Measurements from ENCODE around the gene PLPPR4. TPM values are rescaled to one million over a fixed set of nuclear protein-coding genes. Genes with fewer than 3 reads are reported as not detected.

The PLPPR4 gene
- total and polyA plus RNA-seq, 2 experiments from 2014 or later = 0.99 to 2.3 TPM

DNA sequence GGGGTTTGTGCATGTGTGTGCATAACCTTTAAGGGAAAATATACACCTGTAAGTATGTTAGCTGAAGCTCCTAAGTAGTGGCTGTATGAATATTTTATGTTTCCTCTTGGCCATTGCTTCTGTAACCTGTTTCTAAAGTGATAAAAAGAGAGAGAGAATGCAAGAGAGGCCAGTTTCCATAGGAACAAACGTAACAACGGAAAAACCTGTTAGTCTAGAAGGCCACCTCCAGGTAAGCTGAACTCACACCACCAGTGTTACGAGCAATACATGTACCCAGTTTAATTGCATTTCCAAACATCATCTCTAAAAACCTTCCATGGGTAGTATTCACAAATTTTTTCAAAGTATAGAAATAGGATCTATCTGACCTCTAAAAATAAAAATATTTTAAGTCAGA, 63.1 kb downstream of the PLPPR4 start:
- H2AFZ ChIP-seq = no peak overlapping the region
- H4K20me1 ChIP-seq (replicated peaks; ENCODE audit: insufficient read depth) = no peaks in the 10 kb centered on the region
- Mint-ChIP-seq H3K4me3 (peak overlapping the region; percentile 25; the same call in 1 of the 3 replicates), H3K4me1 (peaks cover 35% of the 10 kb centered on the region), H3K27ac (peak overlapping the region; percentile 45), H3K36me3 (ENCODE audit: low read depth) (no peaks in the 10 kb centered on the region), H3K9me3 (no peaks in the 10 kb centered on the region), H3K27me3 (ENCODE audit: insufficient read depth, low read depth, poor library complexity) (peaks cover 2% of the 10 kb centered on the region)
- DNase-seq (ENCODE audit: low spot score) (peak; percentile 83), ATAC-seq (peak; percentile 85)
- peak overlapping the region; percentile 40; the same call in 1 of the 2 replicates for H3K27ac ChIP-seq (ENCODE audit: low read depth)
- H3K4me3 ChIP-seq = no peak overlapping the region
- no peaks in the 10 kb centered on the region for H3K9me2 ChIP-seq (ENCODE audit: insufficient read depth)
- peaks cover 32% of the 10 kb centered on the region for H3K4me1 ChIP-seq (ENCODE audit: insufficient read depth)
- no peaks in the 10 kb centered on the region for H3K36me3 ChIP-seq (ENCODE audit: insufficient read depth)
- H3K79me2 ChIP-seq (replicated peaks; ENCODE audit: insufficient read depth) = no peaks in the 10 kb centered on the region
- no peaks in the 10 kb centered on the region for H3K27me3 ChIP-seq (ENCODE audit: insufficient read depth)
- TF ChIP-seq, protein P1, sequence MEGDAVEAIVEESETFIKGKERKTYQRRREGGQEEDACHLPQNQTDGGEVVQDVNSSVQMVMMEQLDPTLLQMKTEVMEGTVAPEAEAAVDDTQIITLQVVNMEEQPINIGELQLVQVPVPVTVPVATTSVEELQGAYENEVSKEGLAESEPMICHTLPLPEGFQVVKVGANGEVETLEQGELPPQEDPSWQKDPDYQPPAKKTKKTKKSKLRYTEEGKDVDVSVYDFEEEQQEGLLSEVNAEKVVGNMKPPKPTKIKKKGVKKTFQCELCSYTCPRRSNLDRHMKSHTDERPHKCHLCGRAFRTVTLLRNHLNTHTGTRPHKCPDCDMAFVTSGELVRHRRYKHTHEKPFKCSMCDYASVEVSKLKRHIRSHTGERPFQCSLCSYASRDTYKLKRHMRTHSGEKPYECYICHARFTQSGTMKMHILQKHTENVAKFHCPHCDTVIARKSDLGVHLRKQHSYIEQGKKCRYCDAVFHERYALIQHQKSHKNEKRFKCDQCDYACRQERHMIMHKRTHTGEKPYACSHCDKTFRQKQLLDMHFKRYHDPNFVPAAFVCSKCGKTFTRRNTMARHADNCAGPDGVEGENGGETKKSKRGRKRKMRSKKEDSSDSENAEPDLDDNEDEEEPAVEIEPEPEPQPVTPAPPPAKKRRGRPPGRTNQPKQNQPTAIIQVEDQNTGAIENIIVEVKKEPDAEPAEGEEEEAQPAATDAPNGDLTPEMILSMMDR (conservative IDR thresholded peaks at IDR 0.05; ENCODE audit: low read depth in 2 of 2) = peak in 1 of 2 experiments; percentile 55; a peak in 2 of 4 replicates
- TF ChIP-seq EZH2 (IDR thresholded peaks at IDR 0.05; ENCODE audit: low read depth, unreplicated experiment) = no peak
- TF ChIP-seq, protein P2, sequence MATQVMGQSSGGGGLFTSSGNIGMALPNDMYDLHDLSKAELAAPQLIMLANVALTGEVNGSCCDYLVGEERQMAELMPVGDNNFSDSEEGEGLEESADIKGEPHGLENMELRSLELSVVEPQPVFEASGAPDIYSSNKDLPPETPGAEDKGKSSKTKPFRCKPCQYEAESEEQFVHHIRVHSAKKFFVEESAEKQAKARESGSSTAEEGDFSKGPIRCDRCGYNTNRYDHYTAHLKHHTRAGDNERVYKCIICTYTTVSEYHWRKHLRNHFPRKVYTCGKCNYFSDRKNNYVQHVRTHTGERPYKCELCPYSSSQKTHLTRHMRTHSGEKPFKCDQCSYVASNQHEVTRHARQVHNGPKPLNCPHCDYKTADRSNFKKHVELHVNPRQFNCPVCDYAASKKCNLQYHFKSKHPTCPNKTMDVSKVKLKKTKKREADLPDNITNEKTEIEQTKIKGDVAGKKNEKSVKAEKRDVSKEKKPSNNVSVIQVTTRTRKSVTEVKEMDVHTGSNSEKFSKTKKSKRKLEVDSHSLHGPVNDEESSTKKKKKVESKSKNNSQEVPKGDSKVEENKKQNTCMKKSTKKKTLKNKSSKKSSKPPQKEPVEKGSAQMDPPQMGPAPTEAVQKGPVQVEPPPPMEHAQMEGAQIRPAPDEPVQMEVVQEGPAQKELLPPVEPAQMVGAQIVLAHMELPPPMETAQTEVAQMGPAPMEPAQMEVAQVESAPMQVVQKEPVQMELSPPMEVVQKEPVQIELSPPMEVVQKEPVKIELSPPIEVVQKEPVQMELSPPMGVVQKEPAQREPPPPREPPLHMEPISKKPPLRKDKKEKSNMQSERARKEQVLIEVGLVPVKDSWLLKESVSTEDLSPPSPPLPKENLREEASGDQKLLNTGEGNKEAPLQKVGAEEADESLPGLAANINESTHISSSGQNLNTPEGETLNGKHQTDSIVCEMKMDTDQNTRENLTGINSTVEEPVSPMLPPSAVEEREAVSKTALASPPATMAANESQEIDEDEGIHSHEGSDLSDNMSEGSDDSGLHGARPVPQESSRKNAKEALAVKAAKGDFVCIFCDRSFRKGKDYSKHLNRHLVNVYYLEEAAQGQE (IDR thresholded peaks at IDR 0.05; ENCODE audit: unreplicated experiment) = no peak
- H3F3A ChIP-seq (replicated peaks; ENCODE audit: low read depth) = no peaks in the 10 kb centered on the region
- H3K4me2 ChIP-seq = peak overlapping the region; percentile 44

DNA sequence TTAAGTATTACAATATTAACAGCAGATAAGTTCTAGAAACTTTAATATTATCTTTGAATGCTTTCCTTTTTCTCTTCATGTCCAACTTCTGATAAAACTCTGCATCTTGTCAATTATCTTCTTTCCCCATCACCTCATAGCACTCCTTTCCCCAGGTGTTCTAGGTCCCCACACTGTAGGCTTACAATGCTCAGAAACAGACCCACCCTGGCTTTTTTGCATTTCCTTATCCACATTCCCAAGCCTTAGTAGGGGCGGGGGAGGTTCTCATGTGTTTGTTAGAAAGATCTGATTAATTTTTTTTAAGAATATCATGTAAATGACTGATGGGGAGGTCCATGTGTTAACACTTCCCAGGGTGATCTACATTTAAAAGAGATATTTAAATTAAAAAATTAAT, 63.9 kb downstream of the PLPPR4 start:
- Mint-ChIP-seq H3K4me1 (peaks cover 35% of the 10 kb centered on the region), H3K9me3 (no peaks in the 10 kb centered on the region)

DNA sequence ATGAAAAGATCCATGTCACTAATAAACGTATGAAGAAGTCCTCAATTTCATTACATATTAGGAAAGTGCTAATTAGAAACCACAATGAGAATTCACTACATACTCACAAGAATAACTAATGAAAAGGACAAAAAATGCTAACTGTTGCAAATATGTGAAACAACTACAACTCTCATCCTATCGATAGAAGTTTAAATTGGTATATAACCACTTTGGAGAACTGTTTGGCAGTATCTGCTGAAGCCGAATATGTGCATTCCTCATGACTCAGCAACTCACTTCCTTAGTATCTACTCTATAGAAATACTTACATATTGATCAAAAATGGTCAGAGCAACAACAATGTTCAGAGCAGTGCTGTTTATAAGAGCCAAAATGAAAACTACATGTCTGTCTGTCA, 66.8 kb downstream of the PLPPR4 start:
- DNase-seq (ENCODE audit: low spot score) (peak; percentile 4), ATAC-seq (no peak)
- peaks cover 2% of the 10 kb centered on the region for H3K27me3 Mint-ChIP-seq (ENCODE audit: insufficient read depth, low read depth, poor library complexity)
- H3K36me3 ChIP-seq (ENCODE audit: insufficient read depth) = no peaks in the 10 kb centered on the region
- no peaks in the 10 kb centered on the region for H3K36me3 Mint-ChIP-seq (ENCODE audit: low read depth)
- H3K9me2 ChIP-seq (ENCODE audit: insufficient read depth) = no peaks in the 10 kb centered on the region
- no peaks in the 10 kb centered on the region for H4K20me1 ChIP-seq (replicated peaks; ENCODE audit: insufficient read depth)
- H3K27me3 ChIP-seq (ENCODE audit: insufficient read depth) = no peaks in the 10 kb centered on the region
- no peak overlapping the region for H3K4me3 ChIP-seq
- H3K79me2 ChIP-seq (replicated peaks; ENCODE audit: insufficient read depth) = no peaks in the 10 kb centered on the region
- H3K27ac Mint-ChIP-seq = peak overlapping the region; percentile 86
- no peak overlapping the region for H3K27ac ChIP-seq (ENCODE audit: low read depth)
- no peak overlapping the region for H3K4me2 ChIP-seq
- peaks cover 35% of the 10 kb centered on the region for H3K4me1 Mint-ChIP-seq
- H3K4me3 Mint-ChIP-seq = no peak overlapping the region
- no peaks in the 10 kb centered on the region for H3K9me3 Mint-ChIP-seq
- H3F3A ChIP-seq (replicated peaks; ENCODE audit: low read depth) = no peaks in the 10 kb centered on the region
- H2AFZ ChIP-seq = no peak overlapping the region
- peaks cover 32% of the 10 kb centered on the region for H3K4me1 ChIP-seq (ENCODE audit: insufficient read depth)
- no peak for TF ChIP-seq POLR2AphosphoS5 (IDR thresholded peaks at IDR 0.05; ENCODE audit: low read depth)
- TF ChIP-seq, protein P2 (IDR thresholded peaks at IDR 0.05; ENCODE audit: unreplicated experiment) = no peak

More for the DNA sequence above, 63.9 kb downstream of the PLPPR4 start:
- peak; percentile 69 for DNase-seq (ENCODE audit: low spot score)
- Mint-ChIP-seq H3K36me3 (ENCODE audit: low read depth) (no peaks in the 10 kb centered on the region), H3K27me3 (ENCODE audit: insufficient read depth, low read depth, poor library complexity) (peaks cover 2% of the 10 kb centered on the region), H3K4me3 (no peak overlapping the region), H3K27ac (peak overlapping the region; percentile 18)
- H3K4me3 ChIP-seq = no peak overlapping the region
- H3K79me2 ChIP-seq (replicated peaks; ENCODE audit: insufficient read depth) = no peaks in the 10 kb centered on the region
- ATAC-seq = peak; percentile 86
- H3F3A ChIP-seq (replicated peaks; ENCODE audit: low read depth) = no peaks in the 10 kb centered on the region
- no peaks in the 10 kb centered on the region for H3K36me3 ChIP-seq (ENCODE audit: insufficient read depth)
- H2AFZ ChIP-seq = no peak overlapping the region
- H3K9me2 ChIP-seq (ENCODE audit: insufficient read depth) = no peaks in the 10 kb centered on the region
- H3K4me2 ChIP-seq = peak overlapping the region; percentile 44; the same call in 1 of the 2 replicates
- peaks cover 32% of the 10 kb centered on the region for H3K4me1 ChIP-seq (ENCODE audit: insufficient read depth)
- no peaks in the 10 kb centered on the region for H4K20me1 ChIP-seq (replicated peaks; ENCODE audit: insufficient read depth)
- TF ChIP-seq POLR2AphosphoS5 (IDR thresholded peaks at IDR 0.05; ENCODE audit: low read depth) = no peak
- H3K27me3 ChIP-seq (ENCODE audit: insufficient read depth) = no peaks in the 10 kb centered on the region
- no peak overlapping the region for H3K27ac ChIP-seq (ENCODE audit: low read depth)

Measured in GM23338 (cell line).